ENCODE measurements around the gene ERC1.
"Not testable (repeated sequence)": the region's sequence is repeated elsewhere in the genome, so short reads cannot be mapped to it uniquely, and the experiment has no call there.

ERC1 gene

DNA sequence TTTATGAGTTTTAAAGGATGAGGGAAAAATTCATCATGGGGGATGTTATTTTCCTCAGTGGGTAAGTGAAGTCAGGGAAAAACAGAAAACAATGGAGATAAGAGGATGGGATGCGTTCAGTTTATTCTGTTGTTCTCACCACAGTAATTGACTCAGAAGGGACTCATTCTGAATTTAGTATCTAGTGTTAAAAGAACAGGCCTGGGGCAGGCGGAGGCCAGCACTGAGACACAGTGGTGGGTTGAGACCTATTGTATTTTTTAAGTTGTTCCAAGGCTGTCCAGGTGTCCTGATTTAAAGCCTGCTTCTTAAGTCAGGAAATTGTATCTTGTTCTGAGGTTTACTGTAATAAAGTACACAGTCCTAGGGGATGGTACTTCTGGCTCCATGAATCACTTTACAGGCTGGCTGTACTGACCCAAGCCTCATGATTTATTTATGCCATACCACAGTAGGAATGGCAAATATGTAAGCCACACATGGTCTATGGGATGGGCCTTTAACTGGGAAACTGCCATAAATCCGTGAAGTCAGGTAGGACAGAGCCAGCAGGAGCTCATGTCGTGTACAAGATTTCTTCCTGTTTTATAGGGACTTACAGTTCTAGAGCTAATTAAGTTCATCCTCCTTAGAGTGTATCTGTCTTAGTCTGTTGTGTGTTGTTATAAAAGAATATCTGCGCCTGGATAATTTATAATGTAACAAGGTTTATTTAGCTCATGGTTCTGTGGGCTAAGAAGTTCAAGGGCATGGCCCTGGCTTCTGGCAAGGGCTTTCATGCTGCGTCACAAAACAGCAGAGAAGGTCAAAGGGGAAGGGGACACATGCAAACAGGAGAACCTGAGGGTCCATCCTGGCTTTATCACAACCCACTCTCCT is 359.3 kb downstream of the ERC1 start:
- FAIRE-seq (no peak), DNase-seq (ENCODE audit: insufficient read length, low spot score) (no peak)
- TF ChIP-seq POU2F2 (IDR thresholded peaks at IDR 0.05; ENCODE audit: low read depth, low read length) (no peak), POLR2AphosphoS5 (IDR thresholded peaks at IDR 0.05; ENCODE audit: low read depth, low read length) (no peak), POLR2A (IDR thresholded peaks at IDR 0.05; ENCODE audit: low read depth, low read length) (no peak), SPI1 (IDR thresholded peaks at IDR 0.05; ENCODE audit: low read depth, low read length) (no peak), TAF1 (IDR thresholded peaks at IDR 0.05; ENCODE audit: low read depth, low read length) (no peak), PAX5 (IDR thresholded peaks at IDR 0.05; ENCODE audit: insufficient read depth, low read length, severe bottlenecking) (no peak)

DNA sequence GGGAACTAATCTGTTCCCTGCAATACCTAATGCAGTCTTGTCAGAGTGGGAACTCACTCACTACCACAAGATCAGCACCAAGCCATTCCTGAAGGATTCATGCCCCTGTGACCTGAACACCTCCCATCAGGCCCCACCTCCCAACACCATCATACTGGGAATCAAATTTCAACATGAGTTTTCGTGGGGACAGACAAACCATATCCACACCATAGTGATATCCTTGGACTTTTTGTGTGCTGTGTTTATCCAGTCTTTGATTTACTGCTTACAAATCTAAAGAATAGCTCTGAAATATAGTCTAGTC is 359.9 kb downstream of the ERC1 start:
- no peak for FAIRE-seq
- DNase-seq (ENCODE audit: insufficient read length, low spot score), result no peak

DNA sequence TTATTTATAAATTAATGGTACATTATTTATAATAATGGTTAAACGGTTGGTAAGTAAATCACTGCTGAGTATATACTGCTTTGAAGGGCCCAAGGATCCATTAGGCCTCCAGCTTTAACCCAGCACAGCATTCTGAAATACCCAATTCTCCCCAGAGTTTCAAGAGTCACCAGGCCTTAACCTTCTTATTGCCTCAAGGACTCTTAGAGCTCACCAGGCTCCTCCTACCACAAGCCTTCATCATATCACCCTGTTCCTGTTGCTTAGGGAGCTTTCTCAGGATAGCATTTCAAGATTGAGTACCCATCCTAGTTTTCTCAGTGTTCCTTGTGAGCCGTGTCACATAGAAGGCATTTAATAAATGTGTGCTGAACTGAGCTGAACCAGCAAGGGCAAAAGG is 360.9 kb downstream of the ERC1 start:
- DNase-seq (ENCODE audit: insufficient read length, low spot score) (no peak), FAIRE-seq (no peak)
- no peak for TF ChIP-seq TAF1 (IDR thresholded peaks at IDR 0.05; ENCODE audit: low read depth, low read length)
- TF ChIP-seq PAX5 (IDR thresholded peaks at IDR 0.05; ENCODE audit: insufficient read depth, low read length, severe bottlenecking), result no peak
- no peak for TF ChIP-seq SPI1 (IDR thresholded peaks at IDR 0.05; ENCODE audit: low read depth, low read length)
- no peak for TF ChIP-seq POU2F2 (IDR thresholded peaks at IDR 0.05; ENCODE audit: low read depth, low read length)
- no peak for TF ChIP-seq POLR2A (IDR thresholded peaks at IDR 0.05; ENCODE audit: low read depth, low read length)
- no peak for TF ChIP-seq POLR2AphosphoS5 (IDR thresholded peaks at IDR 0.05; ENCODE audit: low read depth, low read length)

More for the DNA sequence above, 359.9 kb downstream of the ERC1 start:
- TF ChIP-seq SPI1 (IDR thresholded peaks at IDR 0.05; ENCODE audit: low read depth, low read length) (no peak), POU2F2 (IDR thresholded peaks at IDR 0.05; ENCODE audit: low read depth, low read length) (no peak)

DNA sequence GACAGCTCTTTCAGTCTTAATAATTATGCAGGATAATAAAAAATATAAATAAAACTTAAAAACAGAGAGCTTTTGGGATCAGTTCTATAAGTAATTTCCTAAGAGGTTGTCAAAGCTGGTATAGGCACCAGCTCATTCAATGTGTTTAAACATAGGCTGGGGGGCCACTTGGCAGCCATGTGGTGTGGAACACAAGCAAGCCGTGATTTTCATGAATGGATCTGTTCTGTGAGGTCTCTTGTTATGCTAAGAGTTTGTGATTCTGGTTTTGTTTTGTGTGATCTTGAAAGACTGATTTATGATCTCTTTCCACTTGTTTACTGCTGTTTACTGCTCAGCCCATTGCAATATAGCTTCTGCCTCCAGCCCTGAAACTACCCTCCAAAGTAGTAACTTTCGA is 362.4 kb downstream of the ERC1 start:
- FAIRE-seq (no peak), DNase-seq (ENCODE audit: insufficient read length, low spot score) (no peak)
- TF ChIP-seq TAF1 (IDR thresholded peaks at IDR 0.05; ENCODE audit: low read depth, low read length) (no peak), POU2F2 (IDR thresholded peaks at IDR 0.05; ENCODE audit: low read depth, low read length) (no peak), SPI1 (IDR thresholded peaks at IDR 0.05; ENCODE audit: low read depth, low read length) (no peak), POLR2AphosphoS5 (IDR thresholded peaks at IDR 0.05; ENCODE audit: low read depth, low read length) (no peak), POLR2A (IDR thresholded peaks at IDR 0.05; ENCODE audit: low read depth, low read length) (no peak), PAX5 (IDR thresholded peaks at IDR 0.05; ENCODE audit: insufficient read depth, low read length, severe bottlenecking) (no peak)

DNA sequence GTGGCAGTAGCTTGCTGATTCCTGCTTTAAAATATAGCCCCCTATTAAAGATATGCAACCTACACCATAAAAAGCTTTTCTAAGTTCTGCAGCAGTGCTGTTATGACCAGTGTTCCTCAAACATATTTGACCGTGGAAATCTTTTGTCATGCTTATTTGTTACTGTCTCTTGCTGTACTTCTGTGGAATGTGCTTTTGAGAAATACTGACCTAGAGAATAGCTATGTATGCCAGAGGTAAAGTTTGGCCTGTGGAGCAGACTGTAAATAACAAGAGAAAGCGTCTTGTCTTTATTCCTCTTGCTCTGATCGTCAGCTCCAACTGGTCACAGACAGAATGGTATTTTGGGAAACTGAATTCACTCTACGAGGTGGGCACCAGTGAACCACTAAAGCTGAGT is 364.4 kb downstream of the ERC1 start:
- FAIRE-seq, result no peak
- no peak for TF ChIP-seq PAX5 (IDR thresholded peaks at IDR 0.05; ENCODE audit: insufficient read depth, low read length, severe bottlenecking)
- no peak for TF ChIP-seq POLR2A (IDR thresholded peaks at IDR 0.05; ENCODE audit: low read depth, low read length)
- no peak for TF ChIP-seq SPI1 (IDR thresholded peaks at IDR 0.05; ENCODE audit: low read depth, low read length)
- TF ChIP-seq TAF1 (IDR thresholded peaks at IDR 0.05; ENCODE audit: low read depth, low read length), result no peak
- no peak for TF ChIP-seq POLR2AphosphoS5 (IDR thresholded peaks at IDR 0.05; ENCODE audit: low read depth, low read length)
- no peak for TF ChIP-seq POU2F2 (IDR thresholded peaks at IDR 0.05; ENCODE audit: low read depth, low read length)
- DNase-seq (ENCODE audit: insufficient read length, low spot score), result no peak

DNA sequence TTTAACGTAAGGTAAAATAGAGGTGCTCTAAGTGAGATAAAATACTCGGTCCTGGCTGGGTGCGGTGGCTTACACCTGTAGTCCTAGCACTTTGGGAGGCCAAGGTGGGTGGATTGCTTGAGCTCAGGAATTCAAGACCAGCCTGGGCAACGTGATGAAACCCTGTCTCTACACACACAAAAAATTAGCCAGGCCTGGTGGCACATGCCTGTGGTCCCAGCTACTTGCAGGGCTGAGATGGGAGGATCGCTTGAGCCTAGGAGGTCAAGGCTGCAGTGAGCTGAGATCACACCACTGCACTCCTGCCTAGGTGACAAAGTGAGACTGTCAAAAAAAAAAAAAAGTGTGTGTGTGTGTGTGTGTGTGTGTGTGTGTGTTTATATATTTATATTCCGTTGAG is 364.8 kb downstream of the ERC1 start:
- not testable (repeated sequence) for DNase-seq (ENCODE audit: insufficient read length, low spot score); FAIRE-seq

DNA sequence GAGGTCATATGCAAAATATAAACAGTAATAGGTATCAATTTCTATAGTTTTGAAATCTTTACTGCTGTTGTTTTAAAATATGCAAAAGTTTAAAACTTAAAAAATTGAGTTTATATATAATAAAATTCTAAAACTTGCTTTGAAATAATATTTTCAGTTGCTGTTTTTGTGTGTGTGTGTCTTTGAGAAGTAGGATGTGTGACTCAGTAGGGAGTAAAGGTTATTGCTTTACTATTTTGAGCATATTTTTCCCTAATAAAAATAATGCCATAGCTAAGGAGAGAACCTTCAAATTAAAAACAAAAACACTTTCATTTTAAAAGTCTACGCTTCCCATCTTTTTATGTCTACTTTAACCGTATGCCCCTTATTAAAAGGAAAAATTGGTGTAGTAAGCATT is 365.3 kb downstream of the ERC1 start:
- no peak for TF ChIP-seq POLR2A (IDR thresholded peaks at IDR 0.05; ENCODE audit: low read depth, low read length)
- no peak for TF ChIP-seq SPI1 (IDR thresholded peaks at IDR 0.05; ENCODE audit: low read depth, low read length)
- no peak for TF ChIP-seq PAX5 (IDR thresholded peaks at IDR 0.05; ENCODE audit: insufficient read depth, low read length, severe bottlenecking)
- DNase-seq (ENCODE audit: insufficient read length, low spot score) (no peak), FAIRE-seq (no peak)

DNA sequence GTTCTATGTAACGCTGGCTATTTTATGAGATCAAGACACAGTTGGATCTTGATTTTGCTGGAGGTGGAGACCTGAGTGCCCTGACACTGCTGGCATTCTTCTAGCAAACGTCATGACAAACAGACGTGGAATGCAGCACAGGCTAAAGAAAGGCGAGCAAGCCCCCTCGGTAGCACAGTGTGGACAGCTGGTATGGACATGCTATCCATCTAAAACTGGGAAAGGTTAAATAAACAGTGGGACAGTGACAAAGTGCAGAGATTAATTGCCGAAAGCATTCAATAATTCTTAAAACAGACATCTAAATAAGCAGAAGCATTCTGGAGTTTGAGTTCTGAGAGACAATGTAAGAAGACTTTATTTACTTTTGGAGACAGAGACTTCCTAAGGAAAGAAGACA is 366.1 kb downstream of the ERC1 start:
- TF ChIP-seq PAX5 (IDR thresholded peaks at IDR 0.05; ENCODE audit: insufficient read depth, low read length, severe bottlenecking), result no peak
- TF ChIP-seq SPI1 (IDR thresholded peaks at IDR 0.05; ENCODE audit: low read depth, low read length), result no peak
- TF ChIP-seq POU2F2 (IDR thresholded peaks at IDR 0.05; ENCODE audit: low read depth, low read length), result no peak
- no peak for TF ChIP-seq TAF1 (IDR thresholded peaks at IDR 0.05; ENCODE audit: low read depth, low read length)
- no peak for TF ChIP-seq POLR2A (IDR thresholded peaks at IDR 0.05; ENCODE audit: low read depth, low read length)
- no peak for TF ChIP-seq POLR2AphosphoS5 (IDR thresholded peaks at IDR 0.05; ENCODE audit: low read depth, low read length)
- DNase-seq (ENCODE audit: insufficient read length, low spot score), result no peak
- FAIRE-seq, result no peak

DNA sequence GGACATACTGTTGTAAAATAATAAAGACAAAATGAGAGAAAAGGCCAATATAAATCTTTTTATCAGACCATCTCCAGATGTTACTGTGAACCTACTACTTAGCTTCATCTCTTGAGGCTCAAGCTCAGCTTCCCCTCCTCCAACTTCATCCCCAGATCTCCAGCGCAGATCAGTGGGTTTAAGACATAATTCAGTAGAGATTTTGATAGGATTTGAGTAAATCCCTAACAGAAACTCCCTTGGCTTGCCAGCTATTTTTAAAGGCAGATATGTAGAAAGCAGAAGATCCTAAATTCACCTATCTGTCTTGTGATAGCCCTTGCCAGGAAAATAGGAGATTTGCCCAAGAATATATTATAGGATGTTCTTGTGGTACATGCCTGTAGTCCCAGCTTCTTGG is 366.7 kb downstream of the ERC1 start:
- TF ChIP-seq POLR2A (IDR thresholded peaks at IDR 0.05; ENCODE audit: low read depth, low read length) (no peak), PAX5 (IDR thresholded peaks at IDR 0.05; ENCODE audit: insufficient read depth, low read length, severe bottlenecking) (no peak), SPI1 (IDR thresholded peaks at IDR 0.05; ENCODE audit: low read depth, low read length) (no peak)

DNA sequence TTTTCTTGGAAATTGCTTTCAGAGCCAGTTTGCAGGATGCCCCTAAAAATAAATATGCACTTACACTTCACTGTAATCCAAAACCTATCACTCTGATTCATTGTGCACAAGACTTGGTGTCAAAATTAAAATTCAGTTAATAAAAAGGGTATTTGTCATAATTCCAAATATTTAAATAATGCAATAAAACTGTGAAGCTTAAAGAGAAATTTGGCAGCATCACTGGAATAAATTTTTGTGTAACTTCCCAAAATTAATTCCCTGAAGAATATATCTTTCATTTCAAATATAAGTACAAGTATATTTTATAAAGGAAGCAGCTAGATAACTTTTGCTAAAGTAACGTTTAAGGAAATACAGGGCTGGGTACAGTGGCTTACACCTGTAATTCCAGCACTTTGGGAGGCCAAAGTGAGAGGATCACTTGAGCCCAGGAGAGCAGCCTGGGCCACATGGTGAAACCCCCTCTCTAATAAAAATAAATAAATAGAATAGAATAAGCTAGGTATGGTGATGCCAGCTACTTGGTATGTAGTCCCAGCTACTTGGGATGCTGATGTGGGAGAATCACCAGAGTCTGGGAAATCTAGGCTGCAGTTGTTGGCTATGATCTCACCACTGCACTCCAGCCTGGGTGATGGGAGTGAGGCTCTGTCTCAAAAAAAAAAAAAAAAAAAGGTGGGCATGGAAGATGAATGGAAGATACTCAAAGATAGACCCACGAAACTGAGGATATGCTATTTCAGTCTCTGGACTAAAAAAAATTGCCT is 369.6 kb downstream of the ERC1 start:
- no peak for DNase-seq (ENCODE audit: insufficient read length, low spot score)
- TF ChIP-seq POLR2AphosphoS5 (IDR thresholded peaks at IDR 0.05; ENCODE audit: low read depth, low read length) (no peak), SPI1 (IDR thresholded peaks at IDR 0.05; ENCODE audit: low read depth, low read length) (no peak), POU2F2 (IDR thresholded peaks at IDR 0.05; ENCODE audit: low read depth, low read length) (no peak), PAX5 (IDR thresholded peaks at IDR 0.05; ENCODE audit: insufficient read depth, low read length, severe bottlenecking) (no peak), POLR2A (IDR thresholded peaks at IDR 0.05; ENCODE audit: low read depth, low read length) (no peak)
- FAIRE-seq, result no peak

More for the DNA sequence above, 366.7 kb downstream of the ERC1 start:
- no peak for DNase-seq (ENCODE audit: insufficient read length, low spot score)
- no peak for FAIRE-seq
